Measurements from ENCODE around the gene FRYL. TPM values are rescaled to one million over a fixed set of nuclear protein-coding genes. Genes with fewer than 3 reads are reported as not detected.

FRYL gene
- total RNA-seq, 1 donor from 2014 or later: 93.3 TPM

GRCh38 chr4:48542888-48543287 lies 237.2 kb downstream of the FRYL start:
- Mint-ChIP-seq H3K27ac (ENCODE audit: unreplicated experiment) (peak overlapping the region; percentile 12), H3K4me1 (ENCODE audit: unreplicated experiment) (peaks cover 10% of the 10 kb centered on the region)

GRCh38 chr4:48539597-48539996 lies 240.5 kb downstream of the FRYL start:
- no peaks in the 10 kb centered on the region for H3K9me3 Mint-ChIP-seq (ENCODE audit: unreplicated experiment)
- no peaks in the 10 kb centered on the region for H3K27me3 Mint-ChIP-seq (ENCODE audit: unreplicated experiment)
- peaks cover 10% of the 10 kb centered on the region for H3K4me1 Mint-ChIP-seq (ENCODE audit: unreplicated experiment)
- H3K4me3 Mint-ChIP-seq (ENCODE audit: unreplicated experiment): no peak overlapping the region
- no peak for TF ChIP-seq CTCF (IDR thresholded peaks at IDR 0.05; ENCODE audit: unreplicated experiment)
- H3K36me3 Mint-ChIP-seq (ENCODE audit: low read depth, unreplicated experiment): peaks cover 40% of the 10 kb centered on the region
- no peak for DNase-seq (ENCODE audit: low spot score)
- no peak overlapping the region for H3K27ac Mint-ChIP-seq (ENCODE audit: unreplicated experiment)

More at GRCh38 chr4:48542888-48543287, 237.2 kb downstream of the FRYL start:
- H3K27me3 Mint-ChIP-seq (ENCODE audit: unreplicated experiment): no peaks in the 10 kb centered on the region
- DNase-seq (ENCODE audit: low spot score): no peak
- TF ChIP-seq CTCF (IDR thresholded peaks at IDR 0.05; ENCODE audit: unreplicated experiment): no peak
- H3K4me3 Mint-ChIP-seq (ENCODE audit: unreplicated experiment): peak overlapping the region; percentile 4
- peaks cover 47% of the 10 kb centered on the region for H3K36me3 Mint-ChIP-seq (ENCODE audit: low read depth, unreplicated experiment)
- no peaks in the 10 kb centered on the region for H3K9me3 Mint-ChIP-seq (ENCODE audit: unreplicated experiment)

- no peak for DNase-seq (ENCODE audit: low spot score)
- H3K4me1 Mint-ChIP-seq (ENCODE audit: unreplicated experiment): peaks cover 7% of the 10 kb centered on the region
Measured at GRCh38 chr4:48538358-48538757, 241.7 kb downstream of the FRYL start.

GRCh38 chr4:48526406-48526805 lies 253.7 kb downstream of the FRYL start:
- H3K27ac Mint-ChIP-seq (ENCODE audit: unreplicated experiment): no peak overlapping the region
- no peak for TF ChIP-seq CTCF (IDR thresholded peaks at IDR 0.05; ENCODE audit: unreplicated experiment)
- no peaks in the 10 kb centered on the region for H3K9me3 Mint-ChIP-seq (ENCODE audit: unreplicated experiment)
- H3K4me1 Mint-ChIP-seq (ENCODE audit: unreplicated experiment): no peaks in the 10 kb centered on the region
- DNase-seq (ENCODE audit: low spot score): no peak
- peaks cover 53% of the 10 kb centered on the region for H3K36me3 Mint-ChIP-seq (ENCODE audit: low read depth, unreplicated experiment)
- no peak overlapping the region for H3K4me3 Mint-ChIP-seq (ENCODE audit: unreplicated experiment)
- H3K27me3 Mint-ChIP-seq (ENCODE audit: unreplicated experiment): no peaks in the 10 kb centered on the region

More at GRCh38 chr4:48538358-48538757, 241.7 kb downstream of the FRYL start:
- no peak overlapping the region for H3K4me3 Mint-ChIP-seq (ENCODE audit: unreplicated experiment)
- H3K27me3 Mint-ChIP-seq (ENCODE audit: unreplicated experiment): no peaks in the 10 kb centered on the region
- H3K36me3 Mint-ChIP-seq (ENCODE audit: low read depth, unreplicated experiment): peaks cover 35% of the 10 kb centered on the region
- H3K9me3 Mint-ChIP-seq (ENCODE audit: unreplicated experiment): no peaks in the 10 kb centered on the region
- TF ChIP-seq CTCF (IDR thresholded peaks at IDR 0.05; ENCODE audit: unreplicated experiment): no peak
- H3K27ac Mint-ChIP-seq (ENCODE audit: unreplicated experiment): no peak overlapping the region

GRCh38 chr4:48518143-48518542 lies 261.9 kb downstream of the FRYL start:
- no peak for DNase-seq (ENCODE audit: low spot score)
- H3K4me3 Mint-ChIP-seq (ENCODE audit: unreplicated experiment): peak overlapping the region; percentile 32
- no peaks in the 10 kb centered on the region for H3K9me3 Mint-ChIP-seq (ENCODE audit: unreplicated experiment)
- peaks cover 3% of the 10 kb centered on the region for H3K27me3 Mint-ChIP-seq (ENCODE audit: unreplicated experiment)
- H3K27ac Mint-ChIP-seq (ENCODE audit: unreplicated experiment): no peak overlapping the region
- no peak for TF ChIP-seq CTCF (IDR thresholded peaks at IDR 0.05; ENCODE audit: unreplicated experiment)
- H3K36me3 Mint-ChIP-seq (ENCODE audit: low read depth, unreplicated experiment): peaks cover 54% of the 10 kb centered on the region
- no peaks in the 10 kb centered on the region for H3K4me1 Mint-ChIP-seq (ENCODE audit: unreplicated experiment)

Data from endothelial cell (in vitro differentiated cells).